Renal pelvis (tissue), 4 donors: ENCODE measurements around the gene CDRT4. TPM values are rescaled to one million over a fixed set of nuclear protein-coding genes. Genes with fewer than 3 reads are reported as not detected.

Experiments
- DNase-seq: peaks from one replicate; pipeline ENCODE4 v3.0.0-alpha.2; 2013
- polyA plus RNA-seq, 3 donors: library from polyadenylated mRNA; unstranded; fragments of 120-200 nt; gene quantifications; one replicate each; pipeline ENCODE4 v1.2.1, GENCODE V29; 2013; ENCODE audit not compliant: insufficient read length in 3 of 3

CDRT4 gene
- polyA plus RNA-seq, 3 donors, result 3.4 to 15.2 (median 7.8) TPM

DNA sequence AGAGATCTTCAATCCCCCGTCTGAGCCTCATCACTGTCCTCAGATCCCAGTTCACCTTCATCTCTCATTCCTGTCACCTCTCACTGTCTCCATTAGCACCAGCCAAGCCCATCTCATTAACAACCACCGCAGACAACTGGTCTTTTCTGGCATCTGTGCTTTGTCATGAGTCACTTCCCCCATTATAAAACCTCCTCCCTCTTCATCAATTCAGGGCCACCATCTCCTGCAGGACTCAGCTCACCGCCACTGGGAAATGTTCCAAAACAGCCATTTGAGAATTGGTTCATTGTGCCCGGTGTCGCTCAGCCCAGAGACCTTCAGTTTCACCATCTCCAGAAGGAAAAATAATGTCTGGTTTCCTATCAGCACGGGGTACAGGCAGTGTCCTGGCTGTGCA is 69.1 kb downstream of the CDRT4 start:
- no peak for DNase-seq

DNA sequence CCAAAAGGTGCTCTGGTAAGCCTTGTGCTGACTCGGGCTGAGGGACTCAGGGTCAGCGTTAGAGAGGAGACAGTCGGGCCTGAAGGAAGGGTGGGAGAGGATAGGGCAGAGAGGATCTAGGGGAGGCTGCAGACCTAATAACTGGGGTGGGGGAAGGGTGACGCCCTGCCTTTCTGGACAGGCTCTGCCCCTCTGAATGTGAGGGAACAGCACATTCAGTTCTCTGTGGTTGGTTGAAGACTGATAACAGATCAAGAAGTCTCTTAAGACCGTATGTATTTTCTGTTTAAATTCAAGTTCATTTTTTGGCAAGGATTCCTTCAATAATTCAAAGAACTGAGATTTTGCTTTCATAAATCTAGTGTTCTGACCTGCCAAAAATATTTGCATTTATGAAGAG is 69.8 kb downstream of the CDRT4 start:
- DNase-seq, result no peak

DNA sequence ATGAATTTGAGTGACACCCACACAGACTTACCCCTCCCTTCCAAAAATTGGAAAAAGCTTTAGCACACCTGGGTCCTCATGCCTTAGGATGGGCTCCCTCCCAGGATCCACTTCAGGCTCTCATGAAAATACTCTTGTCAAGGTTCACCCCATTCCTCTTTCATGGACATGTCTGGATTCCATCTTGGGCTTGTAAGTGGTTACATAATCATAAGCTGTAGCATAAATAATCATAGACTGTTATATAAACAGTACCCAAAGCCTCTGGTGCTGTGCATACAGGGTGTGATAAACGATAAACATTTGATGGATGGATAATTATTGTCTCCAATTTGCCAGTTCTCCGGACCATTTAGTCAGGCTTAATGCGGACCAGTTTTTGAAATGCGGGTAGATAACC is 72.3 kb downstream of the CDRT4 start:
- DNase-seq, result no peak

DNA sequence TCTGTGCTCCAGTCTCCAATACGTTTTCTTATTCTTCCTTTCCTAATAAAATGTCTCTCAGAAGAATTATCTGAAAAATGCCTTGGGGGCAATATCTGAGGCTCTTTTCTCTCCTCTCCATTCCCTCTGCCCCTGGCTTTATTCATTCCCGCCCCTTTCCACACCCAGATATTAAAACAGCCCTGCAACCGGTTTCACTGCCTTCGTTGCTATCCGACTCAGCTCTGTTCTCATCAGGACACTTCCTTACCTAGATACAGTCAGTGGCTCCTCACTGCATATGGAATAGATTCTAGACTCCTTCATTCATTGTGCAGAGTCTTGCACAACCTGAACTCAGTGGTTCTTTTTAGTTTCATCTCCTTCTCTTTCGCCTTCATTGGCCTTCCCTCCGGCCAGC is 74.0 kb downstream of the CDRT4 start:
- no peak for DNase-seq

DNA sequence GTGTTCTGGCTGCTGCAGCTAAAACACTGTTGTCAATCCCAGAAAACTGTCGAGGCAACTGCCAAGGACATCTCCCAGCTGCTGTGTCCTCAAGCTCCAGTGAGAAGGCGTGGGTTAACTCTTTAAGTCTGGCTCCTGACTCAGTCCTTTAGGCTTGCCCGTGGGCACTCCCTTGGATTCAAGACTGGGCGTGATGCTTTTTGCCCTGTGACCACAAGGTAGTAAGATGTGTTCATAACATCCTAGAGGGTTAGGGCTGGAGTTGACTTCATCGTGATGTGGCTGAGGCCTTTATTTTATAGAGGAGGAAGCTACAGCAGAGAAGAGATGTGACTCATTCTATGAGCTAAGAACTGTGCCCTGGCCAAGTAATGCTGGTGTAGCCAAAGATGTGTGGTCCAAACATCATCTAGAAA is 75.1 kb downstream of the CDRT4 start:
- DNase-seq, result no peak

DNA sequence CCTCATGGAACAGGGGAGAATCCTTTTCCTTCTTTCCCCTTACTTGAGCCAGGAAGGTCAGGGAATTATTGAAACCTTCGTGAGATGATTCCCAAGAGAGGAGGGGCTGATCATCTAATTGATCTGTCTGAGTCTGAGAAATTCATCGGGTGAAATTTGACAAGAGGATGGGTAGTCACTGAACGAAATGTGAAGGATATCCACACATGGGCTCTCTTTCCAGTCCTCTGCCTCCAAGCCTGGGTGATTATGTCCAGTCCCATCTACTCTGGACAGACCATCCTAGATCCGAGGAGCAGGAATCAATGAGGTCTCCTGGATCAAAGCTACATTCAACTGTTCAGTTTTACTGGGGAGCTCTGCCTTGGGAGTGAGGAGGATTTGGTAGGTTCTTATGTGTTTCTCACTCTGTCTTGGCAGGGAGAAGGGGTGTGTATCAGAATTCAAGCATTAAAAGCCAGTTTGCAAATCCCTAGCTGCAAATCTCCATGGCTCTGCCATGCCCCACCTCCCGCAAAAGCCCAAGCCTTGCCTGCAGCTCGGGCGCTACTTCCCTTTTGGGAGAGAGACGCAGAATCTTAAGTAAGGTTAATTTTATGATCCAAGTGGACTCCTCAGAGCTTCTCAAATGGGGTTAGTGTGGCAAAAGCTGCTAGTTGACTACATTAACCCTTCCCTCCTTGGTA is 78.9 kb downstream of the CDRT4 start:
- DNase-seq, result no peak

DNA sequence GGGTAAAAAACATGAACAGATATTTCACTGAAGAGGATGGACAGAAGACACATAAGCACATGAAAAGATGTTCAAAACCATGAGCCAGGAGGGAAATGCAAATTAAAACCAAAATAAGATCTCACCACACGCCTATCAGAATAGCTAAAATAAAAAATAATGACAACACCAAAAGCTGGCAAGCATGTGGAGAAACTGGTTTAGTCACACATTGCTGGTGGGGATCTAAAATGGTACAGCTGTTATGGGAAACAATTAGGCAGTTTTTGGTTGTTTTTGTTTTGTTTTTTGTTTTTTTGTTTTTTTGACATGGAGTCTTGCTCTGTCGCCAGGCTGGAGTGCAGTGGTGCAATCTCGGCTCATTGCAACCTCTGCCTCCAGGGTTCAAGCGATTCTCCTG is 81.3 kb downstream of the CDRT4 start:
- DNase-seq, result no peak

Other genes with a start within 250 kb of the CDRT4 start
- 10 to 100 TPM; 51.3 to 71.0 (median 56.1) TPM for gene PMP22, start 202.3 kb downstream of the CDRT4 start, polyA plus RNA-seq
- gene TEKT3, start 126.0 kb downstream of the CDRT4 start, polyA plus RNA-seq, result 1 to 10 TPM; 1.0 to 2.3 (median 1.8) TPM
- gene TVP23C, start 95.9 kb upstream of the CDRT4 start, polyA plus RNA-seq, result 10 to 100 TPM; 10.0 to 18.7 (median 15.3) TPM
- gene FBXW10B, start 152.1 kb upstream of the CDRT4 start, polyA plus RNA-seq, result 1 to 10 TPM in 2 of 3 donors, under 1 TPM in 1; 0.74 to 2.1 (median 1.1) TPM
- gene TRIM16, start 216.7 kb upstream of the CDRT4 start, polyA plus RNA-seq, result 10 to 100 TPM; 22.3 to 26.7 (median 23.3) TPM
- gene ZNF286A, start 232.1 kb upstream of the CDRT4 start, polyA plus RNA-seq, result 10 to 100 TPM; 35.0 to 48.8 (median 41.5) TPM